KG1 (cell line): ENCODE data around the gene BARX2.
A peak's percentile ranks its signal among the peaks of the same experiment; 100 is the strongest.
"Not testable (repeated sequence)": the region's sequence is repeated elsewhere in the genome, so short reads cannot be mapped to it uniquely, and the experiment has no call there.

ENCODE experiments used
- DNase-seq: peaks from one replicate; lab custom pipeline; 2025; lab: John Stamatoyannopoulos, UW

BARX2 gene

GRCh38 chr11:129375751-129376657, at the start of gene BARX2:
TSS of gene BARX2 (plus strand) at chr11:129375848. CDS start at chr11:129376036, 188 bp downstream.
- DNase-seq, result peak; percentile 37

- no peak for DNase-seq
These were observed 48.7 kb upstream of the BARX2 start for GRCh38 chr11:129326921-129327320.

- not testable (repeated sequence) for DNase-seq
These were observed 47.9 kb upstream of the BARX2 start for GRCh38 chr11:129327708-129328107.

GRCh38 chr11:129328756-129329155, 46.9 kb upstream of the BARX2 start:
- no peak for DNase-seq

GRCh38 chr11:129331217-129331616, 44.4 kb upstream of the BARX2 start:
- DNase-seq, result no peak

- DNase-seq, result no peak
These were observed 43.8 kb upstream of the BARX2 start for GRCh38 chr11:129331871-129332274.

- DNase-seq, result no peak
These were observed 41.8 kb upstream of the BARX2 start for GRCh38 chr11:129333873-129334272.

GRCh38 chr11:129344301-129344940, 31.2 kb upstream of the BARX2 start:
- not testable (repeated sequence) for DNase-seq

- no peak for DNase-seq
These were observed 28.7 kb upstream of the BARX2 start for GRCh38 chr11:129346916-129347315.

- no peak for DNase-seq
These were observed 26.8 kb upstream of the BARX2 start for GRCh38 chr11:129348813-129349212.

GRCh38 chr11:129352676-129353075, 23.0 kb upstream of the BARX2 start:
- DNase-seq, result no peak

GRCh38 chr11:129354691-129355090, 21.0 kb upstream of the BARX2 start:
- no peak for DNase-seq

- DNase-seq, result no peak
These were observed 15.9 kb upstream of the BARX2 start for GRCh38 chr11:129359748-129360147.

GRCh38 chr11:129364143-129364654, 11.4 kb upstream of the BARX2 start:
- peak; percentile 47 for DNase-seq

GRCh38 chr11:129365816-129366215, 9.8 kb upstream of the BARX2 start:
- no peak for DNase-seq

- DNase-seq, result no peak
These were observed 8.7 kb upstream of the BARX2 start for GRCh38 chr11:129366737-129367597.

GRCh38 chr11:129368889-129369672, 6.6 kb upstream of the BARX2 start:
- no peak for DNase-seq

GRCh38 chr11:129370715-129371114, 4.9 kb upstream of the BARX2 start:
- no peak for DNase-seq

- DNase-seq, result no peak
These were observed 2.8 kb upstream of the BARX2 start for GRCh38 chr11:129372609-129373488.

GRCh38 chr11:129373489-129373953, 2.1 kb upstream of the BARX2 start:
- no peak for DNase-seq
